Measurements from ENCODE around the gene SAG. TPM values are rescaled to one million over a fixed set of nuclear protein-coding genes. Genes with fewer than 3 reads are reported as not detected.

Gene SAG
- total and polyA plus RNA-seq, 2 experiments from 2014 or later = not detected

DNA sequence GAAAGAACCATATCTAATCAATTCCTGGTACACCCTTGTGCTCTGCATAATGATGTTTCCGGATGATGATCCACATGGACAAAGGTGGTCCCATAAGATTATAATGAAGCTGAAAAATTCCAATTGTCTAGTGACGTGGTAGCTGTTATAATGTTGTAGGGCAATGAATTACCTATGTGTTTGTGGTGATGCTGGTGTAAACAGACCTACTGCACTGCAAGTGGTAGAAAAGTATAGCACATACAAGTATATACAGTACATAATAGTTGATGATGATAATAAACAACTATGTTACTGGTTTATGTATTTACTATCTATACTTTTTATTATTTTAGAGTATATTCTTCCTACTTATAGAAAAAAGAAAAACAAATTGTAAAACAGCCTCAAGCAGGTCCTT lies 55.1 kb downstream of the SAG start:
- Mint-ChIP-seq H3K9me3 (no peaks in the 10 kb centered on the region), H3K4me3 (no peak overlapping the region), H3K27me3 (ENCODE audit: insufficient read depth, low read depth, poor library complexity) (peaks cover 3% of the 10 kb centered on the region), H3K4me1 (peaks cover 7% of the 10 kb centered on the region), H3K36me3 (ENCODE audit: low read depth) (no peaks in the 10 kb centered on the region), H3K27ac (no peak overlapping the region)
- peaks cover 2% of the 10 kb centered on the region for H4K20me1 ChIP-seq (replicated peaks; ENCODE audit: insufficient read depth)
- H3K9me2 ChIP-seq (ENCODE audit: insufficient read depth) = no peaks in the 10 kb centered on the region
- H3K79me2 ChIP-seq (replicated peaks; ENCODE audit: insufficient read depth) = peaks cover 62% of the 10 kb centered on the region
- H3K4me1 ChIP-seq (ENCODE audit: insufficient read depth) = no peaks in the 10 kb centered on the region
- TF ChIP-seq STAT1 (IDR thresholded peaks at IDR 0.05; ENCODE audit: unreplicated experiment) (no peak), NANOG (IDR thresholded peaks at IDR 0.05; ENCODE audit: borderline replicate concordance) (no peak), ZNF331 (CRISPR knock-in tag; IDR thresholded peaks at IDR 0.05; ENCODE audit: low read depth) (no peak), ZNF114 (CRISPR knock-in tag; IDR thresholded peaks at IDR 0.05) (no peak)
- TF ChIP-seq, protein P1, sequence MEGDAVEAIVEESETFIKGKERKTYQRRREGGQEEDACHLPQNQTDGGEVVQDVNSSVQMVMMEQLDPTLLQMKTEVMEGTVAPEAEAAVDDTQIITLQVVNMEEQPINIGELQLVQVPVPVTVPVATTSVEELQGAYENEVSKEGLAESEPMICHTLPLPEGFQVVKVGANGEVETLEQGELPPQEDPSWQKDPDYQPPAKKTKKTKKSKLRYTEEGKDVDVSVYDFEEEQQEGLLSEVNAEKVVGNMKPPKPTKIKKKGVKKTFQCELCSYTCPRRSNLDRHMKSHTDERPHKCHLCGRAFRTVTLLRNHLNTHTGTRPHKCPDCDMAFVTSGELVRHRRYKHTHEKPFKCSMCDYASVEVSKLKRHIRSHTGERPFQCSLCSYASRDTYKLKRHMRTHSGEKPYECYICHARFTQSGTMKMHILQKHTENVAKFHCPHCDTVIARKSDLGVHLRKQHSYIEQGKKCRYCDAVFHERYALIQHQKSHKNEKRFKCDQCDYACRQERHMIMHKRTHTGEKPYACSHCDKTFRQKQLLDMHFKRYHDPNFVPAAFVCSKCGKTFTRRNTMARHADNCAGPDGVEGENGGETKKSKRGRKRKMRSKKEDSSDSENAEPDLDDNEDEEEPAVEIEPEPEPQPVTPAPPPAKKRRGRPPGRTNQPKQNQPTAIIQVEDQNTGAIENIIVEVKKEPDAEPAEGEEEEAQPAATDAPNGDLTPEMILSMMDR (conservative IDR thresholded peaks at IDR 0.05; ENCODE audit: low read depth in 2 of 2) = no peak
- TF ChIP-seq, protein P2, sequence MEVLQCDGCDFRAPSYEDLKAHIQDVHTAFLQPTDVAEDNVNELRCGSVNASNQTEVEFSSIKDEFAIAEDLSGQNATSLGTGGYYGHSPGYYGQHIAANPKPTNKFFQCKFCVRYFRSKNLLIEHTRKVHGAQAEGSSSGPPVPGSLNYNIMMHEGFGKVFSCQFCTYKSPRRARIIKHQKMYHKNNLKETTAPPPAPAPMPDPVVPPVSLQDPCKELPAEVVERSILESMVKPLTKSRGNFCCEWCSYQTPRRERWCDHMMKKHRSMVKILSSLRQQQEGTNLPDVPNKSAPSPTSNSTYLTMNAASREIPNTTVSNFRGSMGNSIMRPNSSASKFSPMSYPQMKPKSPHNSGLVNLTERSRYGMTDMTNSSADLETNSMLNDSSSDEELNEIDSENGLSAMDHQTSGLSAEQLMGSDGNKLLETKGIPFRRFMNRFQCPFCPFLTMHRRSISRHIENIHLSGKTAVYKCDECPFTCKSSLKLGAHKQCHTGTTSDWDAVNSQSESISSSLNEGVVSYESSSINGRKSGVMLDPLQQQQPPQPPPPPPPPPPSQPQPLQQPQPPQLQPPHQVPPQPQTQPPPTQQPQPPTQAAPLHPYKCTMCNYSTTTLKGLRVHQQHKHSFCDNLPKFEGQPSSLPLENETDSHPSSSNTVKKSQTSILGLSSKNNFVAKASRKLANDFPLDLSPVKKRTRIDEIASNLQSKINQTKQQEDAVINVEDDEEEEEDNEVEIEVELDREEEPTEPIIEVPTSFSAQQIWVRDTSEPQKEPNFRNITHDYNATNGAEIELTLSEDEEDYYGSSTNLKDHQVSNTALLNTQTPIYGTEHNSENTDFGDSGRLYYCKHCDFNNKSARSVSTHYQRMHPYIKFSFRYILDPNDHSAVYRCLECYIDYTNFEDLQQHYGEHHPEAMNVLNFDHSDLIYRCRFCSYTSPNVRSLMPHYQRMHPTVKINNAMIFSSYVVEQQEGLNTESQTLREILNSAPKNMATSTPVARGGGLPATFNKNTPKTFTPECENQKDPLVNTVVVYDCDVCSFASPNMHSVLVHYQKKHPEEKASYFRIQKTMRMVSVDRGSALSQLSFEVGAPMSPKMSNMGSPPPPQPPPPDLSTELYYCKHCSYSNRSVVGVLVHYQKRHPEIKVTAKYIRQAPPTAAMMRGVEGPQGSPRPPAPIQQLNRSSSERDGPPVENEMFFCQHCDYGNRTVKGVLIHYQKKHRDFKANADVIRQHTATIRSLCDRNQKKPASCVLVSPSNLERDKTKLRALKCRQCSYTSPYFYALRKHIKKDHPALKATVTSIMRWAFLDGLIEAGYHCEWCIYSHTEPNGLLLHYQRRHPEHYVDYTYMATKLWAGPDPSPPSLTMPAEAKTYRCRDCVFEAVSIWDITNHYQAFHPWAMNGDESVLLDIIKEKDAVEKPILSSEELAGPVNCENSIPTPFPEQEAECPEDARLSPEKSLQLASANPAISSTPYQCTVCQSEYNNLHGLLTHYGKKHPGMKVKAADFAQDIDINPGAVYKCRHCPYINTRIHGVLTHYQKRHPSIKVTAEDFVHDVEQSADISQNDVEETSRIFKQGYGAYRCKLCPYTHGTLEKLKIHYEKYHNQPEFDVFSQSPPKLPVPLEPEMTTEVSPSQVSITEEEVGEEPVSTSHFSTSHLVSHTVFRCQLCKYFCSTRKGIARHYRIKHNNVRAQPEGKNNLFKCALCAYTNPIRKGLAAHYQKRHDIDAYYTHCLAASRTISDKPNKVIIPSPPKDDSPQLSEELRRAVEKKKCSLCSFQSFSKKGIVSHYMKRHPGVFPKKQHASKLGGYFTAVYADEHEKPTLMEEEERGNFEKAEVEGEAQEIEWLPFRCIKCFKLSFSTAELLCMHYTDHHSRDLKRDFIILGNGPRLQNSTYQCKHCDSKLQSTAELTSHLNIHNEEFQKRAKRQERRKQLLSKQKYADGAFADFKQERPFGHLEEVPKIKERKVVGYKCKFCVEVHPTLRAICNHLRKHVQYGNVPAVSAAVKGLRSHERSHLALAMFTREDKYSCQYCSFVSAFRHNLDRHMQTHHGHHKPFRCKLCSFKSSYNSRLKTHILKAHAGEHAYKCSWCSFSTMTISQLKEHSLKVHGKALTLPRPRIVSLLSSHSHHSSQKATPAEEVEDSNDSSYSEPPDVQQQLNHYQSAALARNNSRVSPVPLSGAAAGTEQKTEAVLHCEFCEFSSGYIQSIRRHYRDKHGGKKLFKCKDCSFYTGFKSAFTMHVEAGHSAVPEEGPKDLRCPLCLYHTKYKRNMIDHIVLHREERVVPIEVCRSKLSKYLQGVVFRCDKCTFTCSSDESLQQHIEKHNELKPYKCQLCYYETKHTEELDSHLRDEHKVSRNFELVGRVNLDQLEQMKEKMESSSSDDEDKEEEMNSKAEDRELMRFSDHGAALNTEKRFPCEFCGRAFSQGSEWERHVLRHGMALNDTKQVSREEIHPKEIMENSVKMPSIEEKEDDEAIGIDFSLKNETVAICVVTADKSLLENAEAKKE (CRISPR knock-in tag; IDR thresholded peaks at IDR 0.05) = no peak
- 0 out of 2 replicates have a peak, but pooled peaks cover 3% of the 10 kb centered on the region for H3K36me3 ChIP-seq (ENCODE audit: insufficient read depth)
- H3F3A ChIP-seq (replicated peaks; ENCODE audit: low read depth) = no peaks in the 10 kb centered on the region
- ATAC-seq (no peak), DNase-seq (ENCODE audit: low spot score) (no peak)
- H3K4me3 ChIP-seq = no peak overlapping the region
- no peak overlapping the region for H3K4me2 ChIP-seq
- no peaks in the 10 kb centered on the region for H3K27me3 ChIP-seq (ENCODE audit: insufficient read depth)
- H2AFZ ChIP-seq = no peak overlapping the region
- H3K27ac ChIP-seq (ENCODE audit: low read depth) = no peak overlapping the region
